CD4-positive, alpha-beta T cell (primary cell): ENCODE results near the gene KMT2C. TPM values are rescaled to one million over a fixed set of nuclear protein-coding genes. Genes with fewer than 3 reads are reported as not detected.

Experiments
- ATAC-seq: fragments of 200-7000 bp; cut with Tn5 transposase; one replicate; pipeline ENCODE4 v1.10.0; 2022; ENCODE audit warnings: mild to moderate bottlenecking; ENCODE audit not compliant: poor library complexity
- CTCF ChIA-PET: fragments of 350-600 bp; sonication (Branson Sonifier 250); formaldehyde crosslinking; loops from one replicate; lab custom pipeline; 2021; ENCODE audit warnings: antibody characterized with exemption, inconsistent platforms; lab: Charles Lee
- POLR2A ChIA-PET: fragments of 350-600 bp; sonication (Branson Sonifier 250); formaldehyde crosslinking; loops from one replicate; lab custom pipeline; 2021; ENCODE audit warnings: antibody characterized with exemption, inconsistent platforms; lab: Charles Lee
- DNase-seq, 14 experiments: peaks; one replicate each; pipeline ENCODE4 v3.0.0-alpha.2; 2013 to 2020; ENCODE audit warnings: mixed read lengths in 2 of 14
- H3K27ac ChIP-seq, 2 donors: one replicate each; pipeline versions ENCODE4 v1.5.1 to v1.7.0; 2013; ENCODE audit warnings: low read length in 2 of 2, low read depth in 1 of 2, mild to moderate bottlenecking in 1 of 2
- H3K27me3 ChIP-seq, 2 experiments: 1 replicate in 1 of 2; 2 replicates in 1 of 2; pipeline versions ENCODE4 v1.6.1 to v1.7.0; 2013; ENCODE audit warnings: low read length in 2 of 2, control low read depth in 1 of 2, mild to moderate bottlenecking in 1 of 2, moderate library complexity in 1 of 2; ENCODE audit not compliant: insufficient read depth in 2 of 2, control insufficient read depth in 1 of 2
- H3K36me3 ChIP-seq: one replicate; pipeline ENCODE4 v1.6.1; 2013; ENCODE audit warnings: low read length, control low read depth; ENCODE audit not compliant: insufficient read depth
- H3K4me1 ChIP-seq: one replicate; pipeline ENCODE4 v1.6.1; 2013; ENCODE audit warnings: low read length, control low read depth; ENCODE audit not compliant: insufficient read depth
- H3K4me3 ChIP-seq: one replicate; pipeline ENCODE4 v1.5.1; 2013; ENCODE audit warnings: mild to moderate bottlenecking, low read length, moderate library complexity
- H3K9me3 ChIP-seq, 2 experiments: 1 replicate in 1 of 2; 2 replicates in 1 of 2; pipeline versions ENCODE4 v1.6.1 to v1.7.0; 2013; ENCODE audit warnings: low read length in 2 of 2, mild to moderate bottlenecking in 2 of 2, control low read depth in 1 of 2, moderate library complexity in 1 of 2; ENCODE audit not compliant: control insufficient read depth in 1 of 2, insufficient read depth in 1 of 2
- H3K27ac Mint-ChIP-seq: one replicate; pipeline ENCODE4 v1.8.0; 2020; ENCODE audit warnings: mixed read lengths
- H3K27me3 Mint-ChIP-seq: one replicate; pipeline ENCODE4 v1.8.0; 2021; ENCODE audit warnings: mixed read lengths
- H3K36me3 Mint-ChIP-seq: one replicate; pipeline ENCODE4 v1.8.0; 2021; ENCODE audit warnings: low read depth, mixed read lengths
- H3K4me1 Mint-ChIP-seq: one replicate; pipeline ENCODE4 v1.8.0; 2021; ENCODE audit warnings: low read depth, mixed read lengths
- H3K4me3 Mint-ChIP-seq: one replicate; pipeline ENCODE4 v1.8.0; 2020; ENCODE audit warnings: mild to moderate bottlenecking, mixed read lengths
- H3K9me3 Mint-ChIP-seq: one replicate; pipeline ENCODE4 v1.8.0; 2020; ENCODE audit warnings: mixed read lengths
- intact Hi-C, 2 experiments: fragments of 100-400 bp; cut with DNase I in 1 of 2; cut with micrococcal nuclease in 1 of 2; formaldehyde crosslinking; loops; one replicate each; pipeline versions ENCODE4 v1.15.1 to v1.9.0; 2023 to 2025; cut with DNase I, micrococcal nuclease
- total RNA-seq, 174 experiments: library from RNA in 2 of 174; stranded (reverse) in 2 of 174; gene quantifications; one replicate each; pipeline ENCODE4 v1.2.3 and lab custom pipeline; 2021 to 2026
- TF ChIP-seq, protein P1 (sequence below): fragments of 200-600 bp; IDR thresholded peaks from one replicate; pipeline ENCODE4 v1.8.0; 2022; ENCODE audit warnings: antibody characterized with exemption, mild to moderate bottlenecking

The KMT2C gene
- total RNA-seq, 2 experiments from 2014 or later: 113 to 118 TPM

GRCh38 chr7:152105205-152105604 lies 330.6 kb downstream of the KMT2C start:
- POLR2A ChIA-PET: no interaction called here
- intact Hi-C loops: no loop called here
- TF ChIP-seq, protein P1, sequence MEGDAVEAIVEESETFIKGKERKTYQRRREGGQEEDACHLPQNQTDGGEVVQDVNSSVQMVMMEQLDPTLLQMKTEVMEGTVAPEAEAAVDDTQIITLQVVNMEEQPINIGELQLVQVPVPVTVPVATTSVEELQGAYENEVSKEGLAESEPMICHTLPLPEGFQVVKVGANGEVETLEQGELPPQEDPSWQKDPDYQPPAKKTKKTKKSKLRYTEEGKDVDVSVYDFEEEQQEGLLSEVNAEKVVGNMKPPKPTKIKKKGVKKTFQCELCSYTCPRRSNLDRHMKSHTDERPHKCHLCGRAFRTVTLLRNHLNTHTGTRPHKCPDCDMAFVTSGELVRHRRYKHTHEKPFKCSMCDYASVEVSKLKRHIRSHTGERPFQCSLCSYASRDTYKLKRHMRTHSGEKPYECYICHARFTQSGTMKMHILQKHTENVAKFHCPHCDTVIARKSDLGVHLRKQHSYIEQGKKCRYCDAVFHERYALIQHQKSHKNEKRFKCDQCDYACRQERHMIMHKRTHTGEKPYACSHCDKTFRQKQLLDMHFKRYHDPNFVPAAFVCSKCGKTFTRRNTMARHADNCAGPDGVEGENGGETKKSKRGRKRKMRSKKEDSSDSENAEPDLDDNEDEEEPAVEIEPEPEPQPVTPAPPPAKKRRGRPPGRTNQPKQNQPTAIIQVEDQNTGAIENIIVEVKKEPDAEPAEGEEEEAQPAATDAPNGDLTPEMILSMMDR: no peak

GRCh38 chr7:152103691-152104090 lies 332.1 kb downstream of the KMT2C start:
- H3K27me3 ChIP-seq: no peaks in the 10 kb centered on the region
- H3K4me1 Mint-ChIP-seq: no peaks in the 10 kb centered on the region
- no peak overlapping the region for H3K27ac Mint-ChIP-seq
- intact Hi-C loops: no loop called here
- H3K27ac ChIP-seq: no peak overlapping the region
- H3K9me3 Mint-ChIP-seq: no peaks in the 10 kb centered on the region
- H3K27me3 Mint-ChIP-seq: no peaks in the 10 kb centered on the region
- no peak for DNase-seq
- ChIA-PET CTCF (no interaction called here), POLR2A (no interaction called here)
- TF ChIP-seq, protein P1: no peak
- H3K4me1 ChIP-seq: no peaks in the 10 kb centered on the region
- H3K4me3 Mint-ChIP-seq: no peak overlapping the region
- H3K36me3 Mint-ChIP-seq: peaks cover 64% of the 10 kb centered on the region
- ATAC-seq: no peak
- H3K4me3 ChIP-seq: no peak overlapping the region
- H3K9me3 ChIP-seq: no peaks in the 10 kb centered on the region
- peaks cover 28% of the 10 kb centered on the region for H3K36me3 ChIP-seq

More at GRCh38 chr7:152105205-152105604, 330.6 kb downstream of the KMT2C start:
- Mint-ChIP-seq H3K9me3 (no peaks in the 10 kb centered on the region), H3K36me3 (peaks cover 77% of the 10 kb centered on the region), H3K4me1 (peaks cover 10% of the 10 kb centered on the region), H3K27me3 (no peaks in the 10 kb centered on the region), H3K4me3 (no peak overlapping the region), H3K27ac (no peak overlapping the region)
- no peaks in the 10 kb centered on the region for H3K9me3 ChIP-seq
- H3K4me1 ChIP-seq: no peaks in the 10 kb centered on the region
- no peaks in the 10 kb centered on the region for H3K27me3 ChIP-seq
- H3K36me3 ChIP-seq: peaks cover 28% of the 10 kb centered on the region
- ATAC-seq (no peak), DNase-seq (no peak)
- CTCF ChIA-PET: interaction anchor here (1.3 kb wide), 1 partner anchor 9 kb away, joined by 4 read pairs; no protein-coding TSS in a partner anchor
- H3K27ac ChIP-seq: no peak overlapping the region
- no peak overlapping the region for H3K4me3 ChIP-seq

GRCh38 chr7:152103066-152103465 lies 332.7 kb downstream of the KMT2C start:
- Histone ChIP-seq H3K27ac (no peak overlapping the region), H3K27me3 (no peaks in the 10 kb centered on the region), H3K36me3 (peaks cover 28% of the 10 kb centered on the region), H3K9me3 (no peaks in the 10 kb centered on the region), H3K4me3 (no peak overlapping the region), H3K4me1 (no peaks in the 10 kb centered on the region)
- H3K4me3 Mint-ChIP-seq: no peak overlapping the region
- peaks cover 63% of the 10 kb centered on the region for H3K36me3 Mint-ChIP-seq
- no peaks in the 10 kb centered on the region for H3K9me3 Mint-ChIP-seq
- DNase-seq: no peak
- H3K27me3 Mint-ChIP-seq: no peaks in the 10 kb centered on the region
- ChIA-PET CTCF (no interaction called here), POLR2A (no interaction called here)
- no peak for ATAC-seq
- intact Hi-C loops: no loop called here
- no peak overlapping the region for H3K27ac Mint-ChIP-seq
- no peaks in the 10 kb centered on the region for H3K4me1 Mint-ChIP-seq
- TF ChIP-seq, protein P1: no peak
